HG02571 (cell line): ENCODE results near the gene MYBPC3.
"Not testable (repeated sequence)": the region's sequence is repeated elsewhere in the genome, so short reads cannot be mapped to it uniquely, and the experiment has no call there.

Experiments
- ATAC-seq: cut with Tn5 transposase; IDR thresholded peaks from one replicate; pipeline ENCODE4 v1.9.1; 2021; ENCODE audit warnings: mild to moderate bottlenecking, moderate library complexity; ENCODE audit not compliant: unreplicated experiment

Gene MYBPC3

GRCh38 chr11:47326198-47326597 is 26.3 kb downstream of the MYBPC3 start:
- no peak for ATAC-seq

GRCh38 chr11:47325271-47326041 is 27.0 kb downstream of the MYBPC3 start:
- no peak for ATAC-seq

- no peak for ATAC-seq
Measured at GRCh38 chr11:47324520-47324919, 28.0 kb downstream of the MYBPC3 start.

GRCh38 chr11:47318166-47318565 is 34.3 kb downstream of the MYBPC3 start:
- no peak for ATAC-seq

GRCh38 chr11:47317064-47317828 is 35.3 kb downstream of the MYBPC3 start:
- no peak for ATAC-seq

- not testable (repeated sequence) for ATAC-seq
Measured at GRCh38 chr11:47316501-47316900, 36.0 kb downstream of the MYBPC3 start.

- no peak for ATAC-seq
Measured at GRCh38 chr11:47314992-47315391, 37.5 kb downstream of the MYBPC3 start.

GRCh38 chr11:47308050-47308823 is 44.3 kb downstream of the MYBPC3 start:
- ATAC-seq = no peak

- ATAC-seq = no peak
Measured at GRCh38 chr11:47306484-47306844, 46.0 kb downstream of the MYBPC3 start.

- no peak for ATAC-seq
Measured at GRCh38 chr11:47305734-47306483, 46.6 kb downstream of the MYBPC3 start.

GRCh38 chr11:47302853-47303252 is 49.6 kb downstream of the MYBPC3 start:
- no peak for ATAC-seq

GRCh38 chr11:47299078-47299477 is 53.4 kb downstream of the MYBPC3 start:
- ATAC-seq = no peak

- ATAC-seq = no peak
Measured at GRCh38 chr11:47296045-47296444, 56.5 kb downstream of the MYBPC3 start.

- no peak for ATAC-seq
Measured at GRCh38 chr11:47295385-47295784, 57.1 kb downstream of the MYBPC3 start.

GRCh38 chr11:47289856-47290255 is 62.6 kb downstream of the MYBPC3 start:
- ATAC-seq = no peak

- ATAC-seq = no peak
Measured at GRCh38 chr11:47288066-47288465, 64.4 kb downstream of the MYBPC3 start.

GRCh38 chr11:47285969-47286770 is 66.3 kb downstream of the MYBPC3 start:
- ATAC-seq = no peak

GRCh38 chr11:47284151-47284550 is 68.4 kb downstream of the MYBPC3 start:
- ATAC-seq = no peak

GRCh38 chr11:47282462-47282861 is 70.0 kb downstream of the MYBPC3 start:
- no peak for ATAC-seq
